GM21528 (cell line): ENCODE results near the gene E2F1.

Source experiments
- ATAC-seq: cut with Tn5 transposase; IDR thresholded peaks from one replicate; pipeline ENCODE4 v1.9.1; 2021; ENCODE audit warnings: mild to moderate bottlenecking, moderate library complexity; ENCODE audit not compliant: unreplicated experiment, low FRiP score

E2F1 gene, protein sequence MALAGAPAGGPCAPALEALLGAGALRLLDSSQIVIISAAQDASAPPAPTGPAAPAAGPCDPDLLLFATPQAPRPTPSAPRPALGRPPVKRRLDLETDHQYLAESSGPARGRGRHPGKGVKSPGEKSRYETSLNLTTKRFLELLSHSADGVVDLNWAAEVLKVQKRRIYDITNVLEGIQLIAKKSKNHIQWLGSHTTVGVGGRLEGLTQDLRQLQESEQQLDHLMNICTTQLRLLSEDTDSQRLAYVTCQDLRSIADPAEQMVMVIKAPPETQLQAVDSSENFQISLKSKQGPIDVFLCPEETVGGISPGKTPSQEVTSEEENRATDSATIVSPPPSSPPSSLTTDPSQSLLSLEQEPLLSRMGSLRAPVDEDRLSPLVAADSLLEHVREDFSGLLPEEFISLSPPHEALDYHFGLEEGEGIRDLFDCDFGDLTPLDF

GRCh38 chr20:33686100-33686983, at the start of gene E2F1:
Gene E2F1 (minus strand): TSS chr20:33686385. CDS start chr20:33686264, 121 bp downstream.
- ATAC-seq = peak; percentile 85

DNA sequence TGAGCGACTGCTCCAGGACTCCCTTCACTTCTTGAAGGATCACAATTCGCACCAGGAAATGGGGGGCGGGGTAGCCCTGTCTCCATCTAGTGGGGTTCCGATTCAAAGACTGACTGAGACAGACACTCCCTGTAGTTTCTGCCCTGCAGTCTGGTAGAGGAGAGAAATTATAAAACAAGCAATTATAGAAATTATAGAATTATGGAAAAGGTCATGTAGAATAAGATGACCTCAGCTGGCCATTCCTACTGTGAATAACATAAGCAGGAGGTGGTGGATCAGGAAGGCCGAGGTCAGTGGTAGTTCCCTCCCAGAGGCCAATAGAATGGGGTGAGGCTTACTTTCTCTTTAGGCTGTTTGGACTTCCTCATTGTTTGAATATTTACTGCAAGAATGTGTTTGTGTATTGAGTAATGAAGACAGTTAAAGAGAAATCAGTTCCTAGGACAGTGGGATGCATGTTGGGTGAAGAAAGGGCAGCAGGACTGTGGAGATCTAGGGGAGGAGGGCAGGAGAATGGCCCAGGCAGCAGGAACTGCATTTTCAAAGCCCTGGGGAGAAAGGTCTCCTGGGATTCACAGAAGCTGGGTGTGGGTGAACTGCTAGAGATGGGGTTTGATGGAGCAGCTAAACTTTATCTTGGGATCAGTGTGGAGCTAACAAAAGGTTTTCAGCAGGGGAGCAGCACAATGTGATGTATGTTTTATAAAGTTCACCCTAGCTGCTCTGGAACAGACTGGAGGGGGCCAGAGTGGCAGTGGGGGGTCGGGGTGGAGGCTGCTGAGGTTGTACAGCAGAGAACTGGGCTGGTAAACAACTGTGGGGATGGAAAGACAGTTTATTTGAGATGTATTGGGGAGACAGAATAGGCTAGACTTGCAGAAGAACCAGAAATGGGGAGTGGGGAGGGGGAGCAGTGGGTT, 47.7 kb upstream of the E2F1 start:
- no peak for ATAC-seq

DNA sequence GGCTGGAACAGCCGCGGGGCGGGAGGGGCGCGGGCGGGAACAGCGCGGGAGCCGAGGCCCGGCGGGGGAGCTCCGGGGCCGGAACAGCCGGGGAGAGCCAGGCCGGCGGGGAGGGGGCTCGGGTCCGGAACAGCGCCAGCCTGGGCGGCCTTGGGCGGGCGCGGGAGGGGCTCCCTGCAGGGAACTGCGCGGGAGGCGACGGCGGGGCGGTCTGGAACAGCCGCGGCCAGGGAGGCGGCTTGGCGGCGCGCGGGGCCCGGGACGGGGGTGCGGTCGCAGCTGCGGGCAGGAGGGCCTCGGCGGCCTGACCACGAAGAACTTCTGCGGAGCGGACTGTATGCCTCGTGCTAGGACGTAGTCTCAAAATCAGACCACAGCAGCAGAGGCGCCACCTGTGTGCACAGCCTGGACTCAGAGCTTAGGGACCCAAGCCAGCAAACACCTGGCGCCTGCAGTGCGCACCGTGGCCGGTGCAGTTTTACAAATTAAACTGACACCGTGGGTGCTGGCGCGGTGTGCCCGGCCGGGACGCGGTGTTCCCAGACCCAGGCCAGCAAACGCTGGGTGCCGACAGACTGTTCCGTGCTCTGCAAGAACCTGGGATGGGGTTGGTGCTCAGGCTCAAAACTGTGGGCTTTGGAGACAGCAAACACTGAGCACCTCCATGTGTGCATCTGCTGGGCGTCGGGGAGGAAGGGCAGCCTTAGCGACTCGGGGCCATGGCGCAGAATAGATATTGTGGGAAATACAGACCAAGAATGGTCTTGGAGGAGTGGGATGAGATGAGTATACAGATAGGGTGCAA, 46.2 kb upstream of the E2F1 start:
- peak; percentile 57 for ATAC-seq

DNA sequence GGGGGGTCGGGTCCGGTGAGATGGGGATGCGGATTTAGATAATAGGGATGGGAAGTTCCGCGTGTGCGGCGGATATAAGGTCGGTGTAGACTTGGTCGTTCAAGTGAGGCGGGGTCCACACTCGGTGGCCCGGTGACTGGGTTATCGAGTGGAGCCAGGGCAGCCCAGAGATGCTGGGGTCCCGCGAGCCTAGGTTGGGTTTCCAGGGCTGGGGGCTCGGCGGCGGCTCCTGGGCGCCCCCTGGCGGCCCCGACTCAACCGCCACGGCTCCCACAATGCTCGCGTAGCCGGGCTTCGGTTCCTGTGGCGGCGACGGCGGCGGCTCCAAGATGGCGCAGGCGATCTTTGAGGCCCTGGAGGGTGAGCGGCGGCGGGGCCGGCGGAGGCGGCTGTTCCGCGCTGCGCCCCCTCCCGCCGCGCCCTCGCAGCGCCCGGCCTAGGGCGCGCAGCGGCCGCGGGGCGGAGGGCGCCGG, 45.5 kb upstream of the E2F1 start, which contains the start of gene ZNF341:
TSS of gene ZNF341 (plus strand) at position 304 of the 473 bp plus-strand sequence. CDS start at position 330, 26 bp downstream.
- ATAC-seq = peak; percentile 67

DNA sequence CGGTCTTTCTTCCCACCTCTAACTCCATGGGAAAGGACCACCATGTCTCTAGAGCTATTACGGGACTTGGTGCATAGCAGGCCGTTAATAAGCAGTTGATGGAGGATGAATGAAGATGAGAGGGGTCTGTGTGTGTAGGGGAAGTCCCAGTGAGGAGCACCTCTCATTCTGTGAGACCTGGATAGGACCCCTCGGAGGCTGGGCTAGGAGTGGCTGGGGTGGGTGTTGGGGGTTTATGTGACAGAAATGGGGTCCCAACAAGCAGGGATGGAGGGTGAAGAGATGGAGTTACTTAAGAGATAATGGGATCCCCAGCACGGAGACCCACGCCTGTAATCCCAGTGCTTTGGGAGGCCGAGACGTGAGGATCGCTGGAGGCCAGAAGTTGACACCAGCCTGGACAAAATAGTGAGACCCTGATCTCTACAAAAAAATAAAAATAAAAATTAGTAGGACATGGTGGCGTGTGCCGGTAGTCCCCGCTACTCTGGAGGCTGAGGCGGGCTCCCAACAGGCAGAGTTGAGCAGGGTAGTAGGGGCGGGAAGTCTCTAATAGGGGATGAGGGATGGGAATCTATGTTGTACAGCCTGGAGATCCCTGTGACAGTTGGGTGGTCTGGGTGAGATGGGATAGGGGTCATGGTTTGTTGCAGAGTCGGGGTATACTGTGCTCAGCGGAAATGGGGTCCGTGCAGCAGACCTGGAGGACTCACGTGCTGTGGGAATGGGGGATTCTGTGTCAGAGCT, 44.9 kb upstream of the E2F1 start:
- no peak for ATAC-seq

DNA sequence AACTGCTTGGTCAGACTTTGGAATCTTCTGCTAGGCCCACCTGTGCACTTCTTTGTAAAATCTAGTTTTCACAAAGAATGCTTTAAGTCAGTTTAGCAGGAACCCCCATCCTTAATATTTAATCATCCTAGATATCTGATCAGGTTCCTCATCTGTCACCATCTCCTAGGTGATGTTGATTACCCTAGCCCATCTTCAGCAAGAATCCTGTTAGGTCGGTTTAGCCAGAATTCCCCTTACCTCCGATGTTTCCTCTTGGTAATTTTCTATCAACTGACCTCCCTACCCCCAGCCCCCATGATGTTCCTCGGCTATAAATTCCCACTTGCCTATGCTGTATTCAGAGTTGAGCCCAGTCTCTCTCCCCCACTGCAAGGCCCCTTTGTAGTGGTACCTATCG, 42.9 kb upstream of the E2F1 start:
- ATAC-seq = no peak

DNA sequence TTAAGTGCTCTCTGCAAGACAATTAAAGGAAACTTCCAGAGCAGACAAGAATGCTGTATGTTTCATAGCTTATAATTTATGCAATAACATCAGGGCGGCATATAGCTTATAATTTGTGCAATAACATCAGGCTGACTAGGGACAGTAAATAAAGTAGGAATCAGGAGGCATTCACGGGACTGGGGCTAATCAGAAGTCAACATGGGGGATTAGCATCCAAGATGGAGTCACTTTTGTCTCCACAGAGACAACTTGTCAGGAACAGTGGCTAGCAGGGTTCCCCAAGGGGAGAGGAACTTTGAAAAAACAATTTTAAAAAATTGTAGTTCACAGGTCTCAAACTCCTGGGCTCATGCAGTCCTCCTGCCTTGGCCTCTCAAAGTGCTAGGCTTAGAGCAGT, 42.3 kb upstream of the E2F1 start:
- ATAC-seq = no peak

GRCh38 chr20:33727806-33728205, 41.6 kb upstream of the E2F1 start:
- ATAC-seq = no peak

DNA sequence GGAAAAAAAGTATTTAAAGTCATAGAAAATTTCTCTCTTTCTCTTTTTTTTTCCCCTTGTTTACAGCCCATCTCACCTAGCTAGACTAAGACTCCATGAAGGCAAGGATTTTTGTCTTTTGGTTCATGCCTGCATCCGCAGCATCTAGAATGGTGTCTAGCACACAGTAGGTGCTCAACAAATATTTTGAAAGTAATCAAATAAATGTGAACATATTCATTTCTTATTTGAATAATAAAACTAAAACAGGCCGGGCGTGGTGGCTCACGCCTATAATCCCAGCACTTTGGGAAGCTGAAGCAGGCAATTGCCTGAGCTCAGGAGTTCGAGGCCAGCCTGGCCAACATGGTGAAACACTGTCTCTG, 40.9 kb upstream of the E2F1 start:
- no peak for ATAC-seq

DNA sequence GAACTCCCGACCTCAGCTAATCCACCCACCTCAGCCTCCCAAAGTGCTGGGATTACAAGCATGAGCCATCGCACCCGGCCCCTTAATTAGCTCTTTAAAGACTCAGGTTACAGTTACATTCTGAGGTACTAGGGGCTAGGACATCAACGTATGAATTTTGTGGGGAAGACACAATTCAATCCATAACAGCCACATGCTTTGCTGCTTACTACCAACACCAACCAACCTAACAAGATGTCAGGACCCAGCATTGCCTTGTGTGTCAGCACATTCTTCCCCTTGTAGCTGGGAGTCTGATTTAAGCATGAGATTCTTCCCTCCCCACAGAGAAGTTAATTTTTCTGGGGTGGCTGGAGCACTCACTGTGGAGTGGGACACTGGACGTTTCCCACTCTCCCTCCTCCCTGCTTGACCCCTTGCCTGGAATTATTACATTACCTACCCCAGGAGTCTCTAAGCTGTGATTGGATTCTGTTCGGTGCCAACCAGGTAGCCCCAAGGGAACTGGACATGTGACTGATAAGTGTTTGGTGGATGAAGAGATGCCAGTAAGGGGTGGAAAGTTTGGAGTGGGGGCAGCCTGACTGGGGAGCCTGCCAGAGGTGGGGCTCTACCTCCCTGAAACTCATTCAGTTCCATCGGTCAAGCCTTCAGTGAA, 39.6 kb upstream of the E2F1 start:
- ATAC-seq = no peak

GRCh38 chr20:33724439-33725094, 38.4 kb upstream of the E2F1 start:
- no peak for ATAC-seq

DNA sequence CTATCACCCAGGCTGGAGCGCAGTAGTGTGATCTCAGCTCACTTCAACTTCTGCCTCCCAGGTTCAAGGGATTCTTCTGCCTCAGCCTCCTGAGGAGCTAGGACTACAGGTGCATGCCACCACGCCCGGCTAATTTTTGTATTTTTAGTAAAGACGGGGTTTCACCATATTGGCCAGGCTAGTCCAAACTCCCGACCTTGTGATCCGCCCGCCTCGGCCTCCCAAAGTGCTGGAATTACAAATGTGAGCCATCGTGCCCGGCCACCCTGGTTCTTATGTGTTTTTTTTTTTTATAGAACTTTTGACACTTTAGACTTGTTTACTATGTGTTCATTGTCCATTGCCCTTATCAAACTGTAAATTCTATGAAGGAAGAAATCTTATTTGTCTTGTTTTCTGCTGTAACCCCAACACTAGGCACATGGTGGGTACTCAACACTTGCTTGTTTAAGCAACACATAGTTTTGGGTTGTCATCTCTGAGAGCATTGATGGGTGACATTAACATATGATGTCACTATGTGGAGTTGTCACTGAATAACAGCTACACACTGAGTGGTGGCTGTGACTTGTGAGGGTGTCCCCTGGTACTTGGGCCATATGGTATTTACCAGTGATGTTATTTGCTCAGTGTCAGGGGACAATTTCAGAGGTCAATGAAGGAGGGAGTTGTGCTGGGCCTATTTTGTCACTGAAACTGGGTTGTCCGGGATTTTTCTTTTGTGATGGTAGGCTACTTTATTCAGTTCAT, 35.4 kb upstream of the E2F1 start:
- ATAC-seq = no peak

GRCh38 chr20:33719989-33720709, 34.0 kb upstream of the E2F1 start, which contains the start of gene PXMP4:
Gene PXMP4 (minus strand): TSS chr20:33720310. CDS start chr20:33720207, 103 bp downstream.
- ATAC-seq = peak; percentile 96

GRCh38 chr20:33719277-33719988, 33.2 kb upstream of the E2F1 start:
- no peak for ATAC-seq

DNA sequence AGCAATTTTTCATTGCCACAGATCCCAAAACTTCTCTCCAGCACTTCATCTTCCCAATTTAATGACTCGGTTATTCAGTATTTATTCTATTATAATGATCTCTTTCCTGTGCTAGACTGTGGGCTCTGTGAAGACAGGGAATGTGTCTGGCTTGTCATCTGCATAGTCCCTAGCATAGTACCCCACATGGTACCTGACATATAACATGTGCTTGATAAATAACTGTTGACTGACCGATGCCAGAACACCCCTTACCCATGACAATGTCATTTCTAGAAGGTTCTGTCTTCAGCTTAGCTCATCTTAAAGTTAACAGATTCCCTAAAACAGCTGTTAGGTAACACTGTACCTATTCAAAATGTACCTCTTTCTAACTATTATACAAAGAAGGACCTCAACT, 30.3 kb upstream of the E2F1 start:
- ATAC-seq = no peak
